Kidney tubule cell (primary cell): ENCODE results near the gene TASOR2.

Experiments
- DNase-seq: peaks from one replicate; pipeline ENCODE4 v3.0.0-alpha.2; 2018; ENCODE audit warnings: low spot score

Gene TASOR2

DNA sequence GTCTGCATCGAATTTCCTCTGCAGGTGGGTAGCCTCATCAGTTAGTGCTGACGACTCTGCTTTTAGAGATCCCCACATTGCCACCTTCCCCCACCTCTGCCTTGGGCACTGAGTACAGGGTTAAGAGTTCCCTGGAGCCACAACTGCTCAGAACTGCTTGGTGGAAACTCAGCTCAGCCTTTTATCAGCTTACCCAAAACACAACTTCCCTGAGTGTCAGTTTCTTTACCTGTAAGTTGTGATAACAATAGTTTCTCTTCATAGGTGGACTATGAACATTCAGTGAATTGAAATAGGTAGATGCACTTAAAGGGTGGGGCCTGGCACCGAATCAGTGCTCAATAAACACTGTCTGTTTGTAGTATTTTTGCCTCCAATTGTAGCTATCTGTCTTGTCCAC is 29.5 kb upstream of the TASOR2 start:
- DNase-seq: no peak

DNA sequence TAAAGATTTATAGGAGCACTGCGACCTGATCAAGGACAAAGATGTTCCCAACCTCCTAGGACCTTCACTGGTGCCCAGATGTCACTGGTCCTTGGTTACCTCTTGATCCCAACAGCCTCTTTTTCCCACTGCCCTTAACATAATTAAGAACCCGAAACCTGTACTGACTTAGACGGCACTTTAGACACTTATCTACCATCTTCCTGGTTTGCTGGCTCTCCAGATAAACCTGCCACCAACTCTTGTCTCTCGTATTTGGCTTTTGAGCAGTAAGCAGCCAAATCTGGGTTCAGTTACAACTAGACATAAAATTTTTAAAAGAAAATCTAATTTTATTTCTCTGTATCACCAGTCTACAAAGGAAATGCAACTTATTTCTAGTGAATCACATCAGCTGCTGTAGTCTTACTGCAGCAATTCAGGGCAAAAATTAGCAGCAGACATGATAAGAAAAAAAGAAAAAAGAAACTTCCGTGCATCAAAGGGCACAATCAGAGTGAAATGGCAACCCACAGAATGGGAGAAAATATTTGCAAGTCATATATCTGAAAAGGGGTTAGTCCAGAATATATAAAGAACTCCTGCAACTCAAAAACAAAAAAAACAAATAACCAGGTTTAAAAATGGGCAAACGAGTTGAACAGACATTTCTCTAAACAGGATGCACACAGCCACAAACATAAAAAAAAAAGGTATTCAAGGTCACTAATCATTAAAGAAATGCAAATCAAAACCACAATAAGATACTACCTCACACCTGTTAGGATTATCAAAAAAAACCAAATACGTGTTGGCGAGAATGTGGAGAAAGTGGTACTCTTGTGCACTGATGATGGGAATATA is 27.7 kb upstream of the TASOR2 start:
- DNase-seq: no peak

DNA sequence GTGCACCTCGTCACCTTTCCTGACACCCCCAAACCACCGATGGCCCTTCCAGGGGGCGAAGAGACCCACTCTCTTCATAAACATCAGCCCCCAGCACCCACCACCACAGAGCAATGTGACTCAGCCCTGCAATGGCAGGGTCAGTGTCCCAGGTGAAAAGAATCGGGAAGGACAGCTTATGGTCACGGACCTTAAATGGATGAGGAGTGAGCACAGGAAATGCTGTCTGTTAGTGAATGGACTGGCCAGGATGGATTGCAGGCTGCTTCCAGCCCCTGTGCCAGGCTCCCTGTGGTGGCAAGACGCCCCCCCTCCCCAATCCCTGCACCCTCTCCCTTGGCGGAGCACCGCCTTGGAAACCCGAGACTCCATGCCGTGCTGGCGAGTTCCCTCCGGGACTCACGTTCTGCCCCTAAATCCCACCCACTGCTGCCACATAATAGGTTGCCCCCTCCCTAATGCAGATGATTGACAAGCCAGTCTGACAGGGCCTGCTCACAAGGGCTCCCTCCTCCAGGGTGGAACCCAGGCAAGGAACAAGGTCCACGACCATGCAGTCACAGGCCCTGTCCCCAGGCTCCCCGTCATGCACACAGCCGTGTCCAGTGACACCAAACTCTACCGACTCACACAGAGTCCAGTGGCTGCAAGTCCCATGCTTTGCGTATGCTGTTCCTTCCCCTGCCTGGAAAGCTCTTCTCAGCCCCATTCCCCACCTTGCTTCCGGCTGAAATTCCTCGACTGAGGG is 25.6 kb upstream of the TASOR2 start:
- DNase-seq: no peak

DNA sequence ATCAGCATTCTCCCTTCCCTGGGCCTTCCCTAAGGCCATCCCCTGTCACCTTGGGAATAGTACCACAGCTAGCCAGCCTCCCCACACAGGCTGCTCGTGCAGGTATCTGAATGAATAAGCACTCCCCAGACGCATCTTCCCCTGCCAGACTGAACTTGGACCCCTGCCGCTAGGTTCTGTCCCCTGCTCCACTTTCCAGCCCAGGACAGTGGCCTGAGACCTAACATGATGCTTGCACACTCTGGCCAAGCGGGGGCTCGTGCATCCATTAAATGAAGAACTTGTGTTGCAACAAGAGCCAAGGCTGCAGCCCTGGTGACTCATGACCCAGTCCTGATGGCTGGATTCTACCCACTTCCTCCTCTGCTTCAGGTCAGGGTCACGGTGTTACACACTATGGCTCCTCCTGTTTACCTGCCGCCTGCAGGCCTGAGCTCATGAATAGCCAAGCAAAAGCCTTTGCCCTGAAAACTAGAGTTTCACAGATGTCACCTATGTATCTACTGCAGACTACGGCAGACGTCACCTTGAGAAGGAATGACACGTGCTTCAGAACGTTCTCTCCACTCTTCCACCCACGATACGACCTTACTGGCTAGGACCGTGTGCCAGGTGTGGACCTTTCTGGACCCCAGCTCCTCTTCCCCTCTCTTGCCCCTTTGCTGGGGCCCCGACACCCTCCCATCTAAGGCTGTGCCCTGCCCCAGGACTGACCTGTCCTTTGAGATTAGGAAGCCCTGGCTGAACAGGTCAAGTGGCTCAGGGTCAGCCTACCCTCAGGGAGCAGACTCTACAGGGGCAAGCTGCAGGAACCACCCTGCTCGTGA is 24.7 kb upstream of the TASOR2 start:
- DNase-seq: peak; percentile 91

DNA sequence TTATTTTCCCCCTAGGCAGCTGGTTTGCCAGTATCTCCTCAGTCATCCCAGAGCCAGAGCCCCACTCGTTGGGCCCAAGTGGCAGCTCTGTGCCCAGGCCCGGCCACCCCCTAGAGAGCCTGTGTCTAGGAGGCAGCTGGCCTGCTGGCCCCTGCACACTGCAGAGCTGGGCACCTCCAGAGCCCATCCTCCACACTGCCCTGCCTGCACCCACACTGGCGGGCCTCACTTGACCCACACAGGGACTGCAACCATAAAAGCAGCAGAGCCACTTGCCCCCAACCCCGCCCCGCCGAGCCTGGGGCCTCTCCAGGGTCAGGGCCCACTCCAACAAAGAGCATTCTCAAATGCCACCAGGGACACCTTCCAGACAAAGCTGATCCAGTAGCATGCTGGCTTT is 23.6 kb upstream of the TASOR2 start:
- DNase-seq: no peak

DNA sequence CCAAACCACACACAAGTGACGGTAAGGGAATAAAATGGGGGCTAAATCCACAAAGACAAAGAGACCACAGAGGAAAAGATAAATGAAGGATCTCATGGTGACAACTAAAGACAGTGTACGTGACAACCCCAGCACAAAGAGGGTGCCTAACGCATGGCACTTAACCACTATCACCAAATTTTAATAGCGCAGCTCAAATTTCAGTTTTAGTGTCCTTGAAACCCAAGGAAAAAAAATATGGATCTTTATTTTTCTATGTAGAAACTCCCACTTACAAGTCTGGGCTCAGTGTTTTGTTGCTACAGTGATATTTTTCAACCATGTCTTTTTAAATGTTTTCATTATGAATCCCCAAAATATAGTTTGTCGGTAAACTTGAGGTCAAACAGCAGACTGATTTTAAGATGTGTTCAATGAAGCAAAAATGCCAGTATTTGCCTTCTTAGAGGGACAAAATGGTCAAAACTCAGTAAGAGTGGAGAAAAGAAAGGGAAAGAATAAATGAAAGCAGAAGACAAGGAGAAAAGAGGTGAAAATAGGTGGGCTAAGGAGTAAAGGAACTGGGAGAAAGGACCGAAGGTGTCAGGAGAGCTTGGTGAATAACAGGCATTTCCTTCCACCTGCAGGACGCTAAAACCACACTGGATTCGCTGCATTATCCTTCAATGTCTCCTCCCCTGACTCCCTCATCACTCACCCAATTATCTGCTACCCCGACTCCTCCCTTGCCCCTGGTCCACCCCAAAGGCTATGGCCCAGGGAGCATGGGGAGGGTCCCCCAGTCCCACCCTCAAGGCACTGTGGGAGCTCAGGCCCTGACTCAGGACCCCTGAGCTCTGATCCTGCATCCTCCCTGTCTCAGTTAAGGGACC is 21.7 kb upstream of the TASOR2 start:
- DNase-seq: no peak

DNA sequence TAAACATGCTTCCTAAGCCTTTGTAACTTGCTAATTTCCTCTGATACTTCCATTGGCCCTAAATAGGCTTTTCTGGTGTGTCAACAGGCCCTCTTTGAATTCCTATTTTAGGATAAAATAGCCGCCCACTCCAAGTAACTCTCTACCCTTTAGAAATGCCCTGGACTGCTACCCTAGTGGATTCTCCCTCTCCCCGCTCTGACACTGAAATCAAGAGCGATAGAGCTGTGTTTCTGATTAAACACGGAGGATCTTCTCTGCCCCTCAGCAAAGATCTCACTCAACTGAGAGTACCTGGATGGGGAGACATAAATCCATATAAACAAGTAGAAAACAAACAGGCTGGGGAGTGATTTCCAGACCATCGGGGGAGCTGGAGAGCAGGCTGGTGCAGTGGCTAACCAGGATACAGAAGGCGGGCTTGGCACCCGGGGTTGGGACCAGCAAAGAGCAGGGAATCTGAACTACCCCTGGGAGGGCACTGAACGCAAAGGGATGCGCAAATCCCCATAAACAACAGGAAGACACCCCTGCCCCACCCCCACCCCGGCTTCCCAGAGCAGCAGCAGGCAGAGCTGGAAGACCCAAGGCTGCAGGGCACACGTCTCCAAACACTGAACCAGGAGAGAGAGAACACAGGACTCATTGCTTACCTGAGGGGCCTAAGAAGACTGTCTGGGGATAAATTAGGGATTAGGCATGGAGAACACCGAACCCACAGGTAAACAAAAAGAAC is 20.8 kb upstream of the TASOR2 start:
- DNase-seq: no peak

DNA sequence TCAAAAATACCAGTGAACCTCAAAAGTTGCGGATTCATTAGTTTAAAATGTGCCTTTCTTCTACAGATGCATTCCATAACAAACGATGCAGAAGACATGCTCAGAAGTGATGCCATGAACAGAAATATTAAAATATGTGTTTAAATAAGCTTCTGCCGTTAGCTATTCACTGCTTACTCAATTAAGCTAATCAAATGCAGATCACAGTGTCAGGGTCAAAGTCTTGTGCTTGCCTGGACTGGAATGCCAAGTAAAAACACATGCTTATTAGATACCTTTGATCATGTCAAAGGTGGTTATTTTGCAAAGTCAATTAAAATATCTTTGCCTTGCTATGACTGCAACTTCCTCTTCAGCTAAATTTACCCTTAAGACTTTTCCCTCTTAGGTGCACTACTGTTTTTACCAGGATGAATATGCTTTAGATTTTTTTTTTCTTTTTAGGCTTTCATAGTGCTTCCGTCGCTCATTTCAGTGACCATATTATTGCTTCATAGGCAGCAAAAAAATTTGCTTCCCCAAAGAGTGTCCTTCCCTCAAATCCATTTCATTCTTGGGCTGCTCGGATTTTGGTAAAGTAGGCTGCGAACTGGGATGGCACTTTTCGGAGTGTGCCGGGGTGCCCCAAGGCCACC is 19.1 kb upstream of the TASOR2 start:
- DNase-seq: no peak

DNA sequence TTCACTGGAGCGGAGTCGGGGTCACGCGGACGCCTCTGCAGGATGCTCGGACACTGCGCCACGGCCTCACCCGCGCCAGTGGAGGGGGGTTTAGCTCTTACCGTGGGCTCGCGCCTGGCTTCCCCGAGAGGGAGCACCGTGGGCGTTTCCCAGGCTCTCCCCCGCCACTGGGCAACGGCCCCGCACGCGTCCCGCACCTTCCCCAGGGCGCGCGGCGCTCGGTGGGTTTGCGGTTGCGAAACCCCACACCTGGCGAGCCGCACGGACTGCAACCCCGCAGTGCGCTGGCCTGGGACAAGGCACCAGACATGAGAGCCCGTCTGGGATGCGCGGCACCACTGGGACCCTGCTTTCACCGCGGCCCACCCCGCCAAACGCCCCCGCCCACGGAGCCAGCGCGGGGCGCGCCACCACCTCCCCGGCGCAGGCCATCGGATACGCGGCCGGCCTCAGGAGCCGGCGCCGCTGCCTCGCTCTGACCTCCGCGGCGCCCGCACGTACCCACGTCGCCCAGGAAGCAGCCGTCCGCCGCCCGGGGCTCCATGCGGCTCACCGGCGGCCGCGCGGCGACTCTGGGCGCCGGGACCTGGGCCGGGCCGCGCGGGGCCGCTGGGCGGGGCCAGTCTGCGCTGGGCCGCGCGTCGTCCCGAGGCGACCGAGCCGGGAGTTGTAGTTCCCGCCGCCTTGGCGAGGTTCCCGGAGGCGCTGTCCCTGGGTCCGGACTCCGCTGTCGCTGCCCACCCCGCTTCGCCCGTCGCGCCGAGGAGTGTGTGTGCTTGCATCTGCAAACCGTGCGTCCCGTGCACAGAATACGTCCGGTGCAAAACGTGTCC is 18.4 kb upstream of the TASOR2 start, which contains the start of gene ASB13:
Gene ASB13 (minus strand): TSS at position 588 of the 833 bp plus-strand sequence. CDS start 44 bp downstream, at position 544.
- DNase-seq: peak; percentile 62

DNA sequence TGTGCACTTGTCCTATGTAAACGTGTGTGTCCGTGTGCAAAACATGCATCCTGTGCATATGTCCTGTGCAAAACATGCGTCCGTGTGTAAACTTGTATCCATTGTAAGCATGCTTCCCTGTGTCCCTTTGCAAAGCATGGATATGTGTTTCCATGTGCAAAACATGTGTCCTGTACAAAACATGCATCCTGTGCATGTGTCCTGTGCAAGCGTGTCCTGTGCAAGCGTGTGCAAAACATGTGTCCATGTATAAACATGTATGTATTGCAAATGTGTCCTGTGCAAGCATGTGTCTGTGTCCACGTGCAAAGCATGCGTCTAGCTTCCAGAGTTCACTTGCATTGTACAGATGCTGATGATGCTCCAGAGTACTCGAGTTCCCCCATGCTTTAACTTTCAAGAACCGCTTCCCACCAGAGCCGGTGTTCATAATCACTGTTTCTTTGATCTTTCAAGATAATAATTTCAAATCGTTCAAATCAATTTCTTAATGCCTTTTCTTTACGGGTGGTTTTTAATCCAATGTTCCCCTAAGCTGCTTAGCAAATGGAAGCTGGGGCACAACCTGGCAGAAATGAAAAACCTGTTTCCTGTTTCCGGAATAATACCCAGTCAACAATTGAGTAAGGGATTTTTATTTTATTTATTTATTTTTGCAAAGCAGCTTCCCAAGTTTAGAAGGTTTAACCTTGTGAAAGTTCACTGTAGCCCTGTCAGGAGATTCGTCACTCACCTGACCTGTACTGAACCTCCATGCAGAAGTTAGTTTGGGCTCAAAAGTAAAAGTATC is 17.6 kb upstream of the TASOR2 start:
- DNase-seq: no peak

DNA sequence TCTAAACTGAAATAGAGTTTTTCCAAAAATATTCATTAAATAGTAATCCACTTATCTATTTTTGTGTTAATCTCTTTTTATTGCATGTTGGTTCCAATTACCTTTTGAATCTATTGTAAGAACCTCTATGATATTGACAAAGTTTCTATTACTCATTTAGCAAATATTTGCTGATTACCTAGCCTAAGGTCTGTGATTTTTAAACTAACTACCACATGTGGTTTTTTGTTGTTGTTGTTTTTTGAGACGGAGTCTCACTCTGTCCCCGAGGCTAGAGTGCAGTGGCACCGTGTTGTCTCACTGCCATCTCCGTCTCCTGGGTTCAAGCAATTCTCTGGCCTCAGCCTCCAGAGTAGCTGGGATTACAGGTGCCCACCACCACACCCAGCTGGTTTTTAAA is 16.2 kb upstream of the TASOR2 start:
- no peak for DNase-seq

DNA sequence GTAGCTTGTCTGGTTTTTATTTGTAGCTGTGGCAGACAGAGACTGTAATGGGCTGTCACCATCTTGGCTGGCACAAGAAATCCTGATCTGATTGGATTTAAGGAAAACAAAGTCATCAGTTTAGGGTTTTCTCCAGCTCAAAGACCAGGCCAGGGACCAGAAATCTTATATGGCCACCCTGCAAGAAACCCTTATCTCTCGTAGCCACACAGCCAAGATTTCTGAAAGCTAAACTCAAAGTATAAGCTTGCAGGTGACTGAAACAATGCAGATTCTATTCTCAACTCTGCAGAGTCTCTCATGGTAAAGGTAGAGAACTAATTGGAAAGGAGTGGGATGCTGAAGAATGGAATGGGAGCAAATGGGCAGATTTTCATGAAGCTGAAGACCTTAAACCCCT is 15.0 kb upstream of the TASOR2 start:
- DNase-seq: no peak

DNA sequence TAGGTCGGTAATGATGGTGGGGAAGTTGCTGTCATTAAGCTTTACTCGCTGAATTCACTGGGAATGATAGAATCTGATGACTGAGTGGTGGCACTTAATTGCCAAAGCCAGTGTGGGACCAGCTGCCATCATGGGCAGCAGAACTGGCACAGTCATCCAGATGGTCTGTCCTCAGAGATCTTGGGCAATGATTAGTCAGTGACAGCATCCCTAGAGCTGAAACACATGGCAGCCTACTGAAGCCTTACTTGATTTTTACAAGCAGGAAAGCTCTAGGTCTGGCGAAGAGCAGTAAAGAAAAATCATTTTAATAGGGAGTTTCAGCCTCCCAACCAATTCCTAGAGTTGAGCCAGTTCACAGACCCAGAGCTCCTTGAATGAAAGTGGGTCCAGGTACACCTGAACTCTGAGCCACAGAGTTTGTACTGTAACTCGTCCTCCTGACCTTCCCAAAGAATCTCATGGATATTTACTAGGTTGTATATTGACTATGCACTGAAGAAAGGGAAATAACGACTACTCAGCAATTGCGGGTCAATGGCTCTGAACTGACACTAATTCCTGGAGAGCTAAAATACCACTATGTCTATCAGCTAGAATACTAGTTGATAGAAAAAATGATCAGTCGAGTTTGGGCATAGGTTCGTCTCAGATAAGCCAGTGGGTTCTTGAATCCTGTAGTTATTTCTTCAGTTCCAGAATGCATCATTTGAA is 13.8 kb upstream of the TASOR2 start:
- no peak for DNase-seq

DNA sequence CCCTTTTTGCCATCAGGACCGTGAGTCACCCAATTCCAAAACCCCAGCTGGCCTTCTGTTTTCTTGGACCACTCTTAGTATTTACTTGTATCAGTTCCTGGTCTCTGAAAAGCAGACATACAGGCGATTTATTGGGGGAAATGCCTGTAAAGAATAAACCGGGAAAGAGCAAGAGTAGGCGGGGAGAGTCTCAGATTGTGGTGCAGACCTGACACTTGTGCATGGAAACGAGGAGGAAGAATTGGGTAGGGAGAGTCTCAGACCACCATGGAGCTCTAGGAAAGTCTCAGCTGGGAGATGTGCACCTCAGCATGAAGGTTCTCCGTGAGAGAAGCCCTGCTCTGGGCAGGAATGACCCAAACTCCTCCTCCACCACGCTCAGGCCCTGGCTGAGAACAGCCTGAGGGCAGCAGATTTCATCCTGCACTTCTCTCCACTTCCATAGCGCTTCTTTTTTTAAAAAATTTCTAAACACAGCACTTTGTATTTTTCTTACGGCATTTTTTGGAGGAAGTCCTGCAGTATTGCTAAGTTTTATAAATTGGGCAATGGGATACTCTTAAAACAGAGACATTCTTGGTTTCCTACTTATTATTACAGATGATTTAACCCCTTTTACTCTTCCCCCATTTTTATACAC is 6.1 kb upstream of the TASOR2 start:
- DNase-seq: no peak

DNA sequence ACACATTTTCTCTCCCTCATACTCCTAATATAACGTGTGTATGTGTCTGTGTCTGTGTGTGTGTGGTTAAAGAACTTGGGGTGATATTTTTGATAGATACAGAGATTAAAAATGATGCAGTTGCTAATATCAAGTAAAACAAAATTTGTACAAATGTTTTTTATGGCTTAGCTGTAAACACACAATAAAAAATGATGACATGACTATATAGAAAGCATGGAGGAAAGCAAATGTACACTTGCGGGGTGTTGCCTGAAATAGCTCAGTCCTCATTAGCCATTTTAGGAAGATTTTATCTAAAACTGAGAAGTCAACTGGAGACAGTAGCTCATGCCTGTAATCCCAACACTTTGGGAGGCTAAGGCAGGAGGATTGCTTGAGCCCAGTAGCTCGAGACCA is 5.6 kb upstream of the TASOR2 start:
- no peak for DNase-seq

DNA sequence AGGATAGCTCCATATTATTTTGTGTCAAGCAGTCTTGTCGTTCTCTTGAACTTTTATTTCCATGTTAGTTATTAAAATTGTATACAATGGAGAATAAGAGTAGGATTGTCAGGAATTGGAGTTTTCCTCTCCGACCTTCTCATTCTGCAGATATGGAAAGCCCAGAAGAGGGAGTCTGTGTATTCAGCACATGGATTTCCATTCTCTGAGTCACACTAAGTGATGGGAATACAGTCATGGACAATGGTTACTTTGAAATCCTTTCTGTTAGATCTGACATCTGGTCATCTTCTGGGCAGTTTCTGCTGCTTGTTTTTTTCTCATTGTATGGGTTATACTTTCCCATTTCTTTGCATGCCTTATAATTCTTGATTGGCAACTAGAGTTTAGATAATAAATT is 5.0 kb upstream of the TASOR2 start:
- peak; percentile 30 for DNase-seq

DNA sequence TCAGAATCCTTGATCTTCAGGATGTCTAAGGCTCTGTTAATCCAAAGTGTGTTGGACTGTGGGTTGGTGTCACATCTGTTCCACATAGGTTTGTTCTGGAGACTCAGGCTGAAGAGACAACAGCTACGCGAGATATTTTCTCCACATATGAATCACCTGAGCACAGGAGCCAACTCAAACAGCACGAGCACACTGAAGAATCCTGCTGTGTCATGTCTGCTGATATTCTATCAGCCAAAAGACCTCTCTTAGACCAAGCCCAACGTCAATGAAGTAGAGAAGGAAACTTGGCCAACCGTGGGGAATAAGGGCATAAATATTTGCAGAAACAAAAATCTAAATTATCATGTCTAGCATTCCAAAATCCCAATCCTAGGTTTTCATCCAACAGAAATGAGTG is 2.7 kb upstream of the TASOR2 start:
- DNase-seq: no peak
